Measurements from ENCODE around the gene MAP3K9.

Gene MAP3K9

DNA sequence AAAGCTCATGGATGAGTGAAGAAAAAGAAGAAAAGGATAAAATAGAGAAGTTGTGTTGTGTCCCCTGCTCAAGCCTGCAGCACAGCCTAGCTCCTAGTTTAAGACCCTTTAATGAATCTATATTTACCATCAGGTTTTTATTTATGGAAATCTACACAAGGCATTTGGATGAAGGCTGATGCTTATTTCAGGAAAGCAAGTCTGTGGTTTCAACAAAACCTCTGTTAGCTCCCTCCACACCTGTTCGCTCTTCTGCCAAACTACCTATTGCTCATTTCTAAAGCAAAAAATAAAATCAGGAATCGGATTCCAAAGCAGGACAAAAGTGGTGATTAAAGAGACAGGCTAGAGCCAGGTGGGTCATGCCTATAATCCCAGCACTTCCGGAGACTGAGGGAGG, 18.9 kb upstream of the MAP3K9 start:
- ATAC-seq, result no peak

DNA sequence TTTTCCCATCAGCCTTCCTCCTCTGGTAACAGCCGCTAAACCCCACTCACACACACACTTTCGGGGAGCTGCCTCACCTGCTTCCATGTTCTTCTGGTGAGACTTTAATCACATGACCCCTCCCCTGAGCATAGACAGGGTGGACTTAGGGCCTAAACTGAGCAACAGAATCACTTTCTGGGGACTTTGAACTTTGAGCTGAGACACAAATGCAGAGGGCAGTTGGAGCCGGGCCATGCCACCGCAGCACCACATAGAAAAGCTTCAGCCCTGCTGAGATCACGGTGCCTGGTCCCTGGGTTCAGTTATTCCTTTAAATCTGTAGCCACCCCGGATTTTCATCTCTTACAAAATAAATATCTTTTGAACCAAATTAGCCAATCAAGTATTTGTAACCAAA, 18.4 kb upstream of the MAP3K9 start:
- no peak for ATAC-seq
- TF ChIP-seq ZNF70 (CRISPR knock-in tag; IDR thresholded peaks at IDR 0.05) (no peak), ZFP3 (CRISPR knock-in tag; IDR thresholded peaks at IDR 0.05) (no peak), TOX (CRISPR knock-in tag; IDR thresholded peaks at IDR 0.05; ENCODE audit: borderline replicate concordance) (no peak), ZFP30 (CRISPR knock-in tag; IDR thresholded peaks at IDR 0.05) (no peak), POU6F1 (CRISPR knock-in tag; IDR thresholded peaks at IDR 0.05; ENCODE audit: borderline replicate concordance, low read depth) (no peak), PPARA (CRISPR knock-in tag; IDR thresholded peaks at IDR 0.05; ENCODE audit: borderline replicate concordance) (no peak), ZC3H10 (CRISPR knock-in tag; IDR thresholded peaks at IDR 0.05) (no peak), OSR1 (CRISPR knock-in tag; IDR thresholded peaks at IDR 0.05) (no peak), SNAI2 (CRISPR knock-in tag; IDR thresholded peaks at IDR 0.05) (no peak), ZNF565 (CRISPR knock-in tag; conservative IDR thresholded peaks at IDR 0.05; ENCODE audit: low read depth) (no peak), ARNTL (CRISPR knock-in tag; IDR thresholded peaks at IDR 0.05; ENCODE audit: borderline replicate concordance, low read depth) (no peak), PATZ1 (CRISPR knock-in tag; IDR thresholded peaks at IDR 0.05; ENCODE audit: borderline replicate concordance) (no peak), CSDC2 (CRISPR knock-in tag; IDR thresholded peaks at IDR 0.05) (no peak), ISL1 (CRISPR knock-in tag; IDR thresholded peaks at IDR 0.05) (no peak), ESRRG (CRISPR knock-in tag; IDR thresholded peaks at IDR 0.05) (no peak), TCF4 (CRISPR knock-in tag; IDR thresholded peaks at IDR 0.05; ENCODE audit: borderline replicate concordance) (no peak), ZNF8 (CRISPR knock-in tag; IDR thresholded peaks at IDR 0.05) (no peak), CSRNP3 (CRISPR knock-in tag; IDR thresholded peaks at IDR 0.05) (no peak)
- TF ChIP-seq, protein P1, sequence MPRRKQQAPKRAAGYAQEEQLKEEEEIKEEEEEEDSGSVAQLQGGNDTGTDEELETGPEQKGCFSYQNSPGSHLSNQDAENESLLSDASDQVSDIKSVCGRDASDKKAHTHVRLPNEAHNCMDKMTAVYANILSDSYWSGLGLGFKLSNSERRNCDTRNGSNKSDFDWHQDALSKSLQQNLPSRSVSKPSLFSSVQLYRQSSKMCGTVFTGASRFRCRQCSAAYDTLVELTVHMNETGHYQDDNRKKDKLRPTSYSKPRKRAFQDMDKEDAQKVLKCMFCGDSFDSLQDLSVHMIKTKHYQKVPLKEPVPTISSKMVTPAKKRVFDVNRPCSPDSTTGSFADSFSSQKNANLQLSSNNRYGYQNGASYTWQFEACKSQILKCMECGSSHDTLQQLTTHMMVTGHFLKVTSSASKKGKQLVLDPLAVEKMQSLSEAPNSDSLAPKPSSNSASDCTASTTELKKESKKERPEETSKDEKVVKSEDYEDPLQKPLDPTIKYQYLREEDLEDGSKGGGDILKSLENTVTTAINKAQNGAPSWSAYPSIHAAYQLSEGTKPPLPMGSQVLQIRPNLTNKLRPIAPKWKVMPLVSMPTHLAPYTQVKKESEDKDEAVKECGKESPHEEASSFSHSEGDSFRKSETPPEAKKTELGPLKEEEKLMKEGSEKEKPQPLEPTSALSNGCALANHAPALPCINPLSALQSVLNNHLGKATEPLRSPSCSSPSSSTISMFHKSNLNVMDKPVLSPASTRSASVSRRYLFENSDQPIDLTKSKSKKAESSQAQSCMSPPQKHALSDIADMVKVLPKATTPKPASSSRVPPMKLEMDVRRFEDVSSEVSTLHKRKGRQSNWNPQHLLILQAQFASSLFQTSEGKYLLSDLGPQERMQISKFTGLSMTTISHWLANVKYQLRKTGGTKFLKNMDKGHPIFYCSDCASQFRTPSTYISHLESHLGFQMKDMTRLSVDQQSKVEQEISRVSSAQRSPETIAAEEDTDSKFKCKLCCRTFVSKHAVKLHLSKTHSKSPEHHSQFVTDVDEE (CRISPR knock-in tag; IDR thresholded peaks at IDR 0.05), result no peak

More for the DNA sequence above, 18.9 kb upstream of the MAP3K9 start:
- TF ChIP-seq TCF4 (CRISPR knock-in tag; IDR thresholded peaks at IDR 0.05; ENCODE audit: borderline replicate concordance) (no peak), BACH2 (CRISPR knock-in tag; IDR thresholded peaks at IDR 0.05; ENCODE audit: borderline replicate concordance) (no peak), ZFP30 (CRISPR knock-in tag; IDR thresholded peaks at IDR 0.05) (no peak), ZNF70 (CRISPR knock-in tag; IDR thresholded peaks at IDR 0.05) (no peak), ZNF565 (CRISPR knock-in tag; conservative IDR thresholded peaks at IDR 0.05; ENCODE audit: low read depth) (no peak), POU6F1 (CRISPR knock-in tag; IDR thresholded peaks at IDR 0.05; ENCODE audit: borderline replicate concordance, low read depth) (no peak)

GRCh38 chr14:70827347-70827746, 18.0 kb upstream of the MAP3K9 start:
- no peak for ATAC-seq
- TF ChIP-seq ZC3H10 (CRISPR knock-in tag; IDR thresholded peaks at IDR 0.05), result no peak
- TF ChIP-seq PATZ1 (CRISPR knock-in tag; IDR thresholded peaks at IDR 0.05; ENCODE audit: borderline replicate concordance), result no peak
- no peak for TF ChIP-seq ARNTL (CRISPR knock-in tag; IDR thresholded peaks at IDR 0.05; ENCODE audit: borderline replicate concordance, low read depth)
- no peak for TF ChIP-seq GLIS3 (CRISPR knock-in tag; IDR thresholded peaks at IDR 0.05)
- TF ChIP-seq OSR1 (CRISPR knock-in tag; IDR thresholded peaks at IDR 0.05), result no peak
- TF ChIP-seq RARB (CRISPR knock-in tag; IDR thresholded peaks at IDR 0.05), result no peak
- no peak for TF ChIP-seq TOX (CRISPR knock-in tag; IDR thresholded peaks at IDR 0.05; ENCODE audit: borderline replicate concordance)
- TF ChIP-seq BACH2 (CRISPR knock-in tag; IDR thresholded peaks at IDR 0.05; ENCODE audit: borderline replicate concordance), result no peak
- no peak for TF ChIP-seq SNAI2 (CRISPR knock-in tag; IDR thresholded peaks at IDR 0.05)
- no peak for TF ChIP-seq CSDC2 (CRISPR knock-in tag; IDR thresholded peaks at IDR 0.05)
- no peak for TF ChIP-seq ZNF8 (CRISPR knock-in tag; IDR thresholded peaks at IDR 0.05)
- no peak for TF ChIP-seq TCF4 (CRISPR knock-in tag; IDR thresholded peaks at IDR 0.05; ENCODE audit: borderline replicate concordance)
- no peak for TF ChIP-seq ZNF70 (CRISPR knock-in tag; IDR thresholded peaks at IDR 0.05)
- no peak for TF ChIP-seq ISL1 (CRISPR knock-in tag; IDR thresholded peaks at IDR 0.05)
- no peak for TF ChIP-seq CREB5 (CRISPR knock-in tag; IDR thresholded peaks at IDR 0.05; ENCODE audit: low read depth)
- TF ChIP-seq ESRRG (CRISPR knock-in tag; IDR thresholded peaks at IDR 0.05), result no peak
- TF ChIP-seq PPARA (CRISPR knock-in tag; IDR thresholded peaks at IDR 0.05; ENCODE audit: borderline replicate concordance), result no peak
